GM21576 (cell line): ENCODE measurements around the gene NPIPB9.
"Not testable (repeated sequence)": the region's sequence is repeated elsewhere in the genome, so short reads cannot be mapped to it uniquely, and the experiment has no call there.

ENCODE experiments used
- ATAC-seq: cut with Tn5 transposase; IDR thresholded peaks from one replicate; pipeline ENCODE4 v1.9.1; 2021; ENCODE audit warnings: mild to moderate bottlenecking, moderate library complexity; ENCODE audit not compliant: unreplicated experiment

Gene NPIPB9

DNA sequence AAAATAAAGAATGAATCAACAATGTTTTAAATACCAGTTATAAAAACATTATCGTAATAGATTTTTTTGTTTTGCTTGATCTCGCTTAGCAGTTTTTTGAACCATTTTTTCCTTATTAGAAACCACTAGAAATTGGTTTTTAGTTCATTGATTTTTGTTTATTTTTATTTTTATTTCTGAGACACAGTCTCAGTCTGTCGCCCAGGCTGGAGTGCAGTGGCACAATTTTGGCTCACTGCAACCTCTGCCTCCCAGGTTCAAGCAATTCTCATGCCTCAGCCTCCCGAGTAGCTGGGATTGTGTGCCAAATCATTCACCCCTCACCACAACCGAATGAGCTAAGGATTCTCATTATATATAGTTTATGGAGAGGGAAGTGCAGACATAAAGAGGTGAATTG is at the start of gene NPIPB9:
NPIPB9 (plus strand) TSS at position 301 of the 400 bp plus-strand sequence.
- ATAC-seq, result not testable (repeated sequence)

DNA sequence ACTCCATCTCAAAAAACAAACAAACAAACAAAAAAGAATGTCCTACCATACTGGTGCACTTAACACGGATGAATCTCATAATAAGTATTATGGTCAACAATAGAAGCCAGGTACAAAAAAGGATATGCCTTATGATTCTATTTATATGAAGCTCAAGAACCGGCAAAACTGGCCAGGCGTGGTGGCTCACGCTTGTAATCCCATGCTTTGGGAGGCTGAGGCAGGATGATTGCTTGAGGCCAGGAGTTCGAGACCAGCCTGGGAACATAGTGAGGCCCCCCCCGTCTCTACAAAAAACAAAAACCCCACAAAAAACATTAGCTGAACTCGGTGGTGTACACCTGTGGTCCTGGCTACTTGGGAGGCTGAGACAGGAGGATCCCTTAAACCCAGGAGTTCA is 47.3 kb upstream of the NPIPB9 start:
- ATAC-seq, result not testable (repeated sequence)

DNA sequence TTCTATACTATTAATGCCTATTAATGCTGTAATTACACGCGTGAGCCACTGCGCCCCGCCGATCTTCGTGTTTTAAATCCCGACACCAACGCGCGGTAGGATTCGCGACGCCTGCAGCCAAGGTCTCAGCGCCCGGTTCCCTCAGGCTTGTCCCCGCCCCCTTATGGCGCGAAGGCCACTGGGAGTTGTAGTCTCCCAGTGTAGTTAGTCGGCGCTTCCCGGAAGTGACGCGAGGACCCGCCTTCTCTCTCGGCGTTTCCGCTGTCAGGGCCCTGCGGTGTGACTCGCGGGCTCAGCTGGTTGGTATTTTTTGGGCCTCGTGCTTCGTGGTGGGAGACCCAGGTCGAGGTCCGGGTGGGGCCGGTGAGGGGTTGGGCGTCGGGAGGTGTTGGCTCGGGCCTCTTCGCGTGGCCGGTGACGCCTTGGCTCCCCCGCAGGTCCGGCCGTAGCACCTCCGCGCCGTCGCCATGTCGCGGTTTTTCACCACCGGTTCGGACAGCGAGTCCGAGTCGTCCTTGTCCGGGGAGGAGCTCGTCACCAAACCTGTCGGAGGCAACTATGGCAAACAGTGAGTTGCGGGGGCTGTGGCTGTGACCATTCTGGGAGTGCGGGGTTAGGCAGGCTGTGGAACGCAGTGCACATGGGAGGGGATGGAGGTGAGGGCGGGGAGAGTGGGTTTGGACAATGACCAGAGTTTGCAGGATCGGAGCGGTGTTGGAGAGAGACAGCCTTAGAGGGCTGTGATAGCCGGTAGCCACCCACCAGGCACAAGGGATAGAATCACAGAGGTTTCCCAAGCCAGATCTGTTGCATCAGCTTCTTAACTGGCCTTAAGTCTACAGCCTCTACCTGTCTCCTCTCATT is 40.1 kb upstream of the NPIPB9 start, which contains the start of gene EIF3C:
EIF3C (plus strand) TSS at position 245 of the 864 bp plus-strand sequence; CDS start at position 468, 223 bp downstream.
- ATAC-seq, result peak; percentile 99

DNA sequence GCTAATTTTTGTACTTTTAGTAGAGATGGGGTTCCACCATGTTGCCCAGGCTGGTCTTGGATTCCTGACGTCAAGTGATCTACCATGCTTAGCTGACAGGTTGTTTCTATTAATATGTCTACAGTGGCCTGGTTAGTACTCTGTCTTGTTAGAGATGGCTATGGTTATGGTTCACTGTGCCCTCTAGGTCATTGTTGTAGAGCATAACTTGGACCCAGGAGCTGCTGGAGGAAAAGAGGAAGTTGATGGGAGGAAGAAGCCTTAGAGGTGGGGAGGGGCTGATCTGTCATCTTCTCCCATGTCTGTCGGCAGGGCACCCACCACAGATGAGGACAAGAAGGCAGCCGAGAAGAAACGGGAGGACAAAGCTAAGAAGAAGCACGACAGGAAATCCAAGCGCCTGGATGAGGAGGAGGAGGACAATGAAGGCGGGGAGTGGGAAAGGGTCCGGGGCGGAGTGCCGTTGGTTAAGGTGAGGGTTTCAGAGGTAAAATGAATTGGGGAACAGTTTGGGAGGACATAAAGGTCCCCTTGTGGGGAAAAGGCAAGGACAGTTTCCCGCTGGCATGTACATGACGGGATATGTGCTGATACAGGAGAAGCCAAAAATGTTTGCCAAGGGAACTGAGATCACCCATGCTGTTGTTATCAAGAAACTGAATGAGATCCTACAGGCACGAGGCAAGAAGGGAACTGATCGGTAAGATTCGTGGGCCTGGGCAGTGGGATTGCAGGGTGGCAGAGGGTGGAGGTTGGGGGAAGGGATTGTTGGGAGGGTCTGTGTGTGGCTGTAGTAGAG is 28.5 kb upstream of the NPIPB9 start:
- not testable (repeated sequence) for ATAC-seq

DNA sequence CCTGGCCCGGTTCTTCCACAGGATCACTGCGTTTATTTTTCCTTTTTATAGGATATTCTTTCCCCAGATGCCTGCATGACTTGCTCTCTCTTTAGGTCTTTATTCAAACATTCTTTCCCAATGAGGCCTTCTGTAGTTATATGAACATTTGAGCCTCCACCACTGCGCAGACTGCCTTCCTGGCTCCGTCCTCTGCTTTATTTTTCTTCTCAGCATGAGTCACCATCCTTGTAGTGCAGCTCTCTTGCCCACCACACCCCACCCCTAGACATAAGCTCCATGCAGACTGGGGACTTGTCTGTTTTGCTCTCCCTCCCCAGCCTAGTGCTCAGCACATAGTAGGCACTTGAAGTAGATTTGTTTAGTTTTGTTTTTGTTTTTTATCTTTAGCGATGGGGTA is 20.3 kb upstream of the NPIPB9 start:
- not testable (repeated sequence) for ATAC-seq

DNA sequence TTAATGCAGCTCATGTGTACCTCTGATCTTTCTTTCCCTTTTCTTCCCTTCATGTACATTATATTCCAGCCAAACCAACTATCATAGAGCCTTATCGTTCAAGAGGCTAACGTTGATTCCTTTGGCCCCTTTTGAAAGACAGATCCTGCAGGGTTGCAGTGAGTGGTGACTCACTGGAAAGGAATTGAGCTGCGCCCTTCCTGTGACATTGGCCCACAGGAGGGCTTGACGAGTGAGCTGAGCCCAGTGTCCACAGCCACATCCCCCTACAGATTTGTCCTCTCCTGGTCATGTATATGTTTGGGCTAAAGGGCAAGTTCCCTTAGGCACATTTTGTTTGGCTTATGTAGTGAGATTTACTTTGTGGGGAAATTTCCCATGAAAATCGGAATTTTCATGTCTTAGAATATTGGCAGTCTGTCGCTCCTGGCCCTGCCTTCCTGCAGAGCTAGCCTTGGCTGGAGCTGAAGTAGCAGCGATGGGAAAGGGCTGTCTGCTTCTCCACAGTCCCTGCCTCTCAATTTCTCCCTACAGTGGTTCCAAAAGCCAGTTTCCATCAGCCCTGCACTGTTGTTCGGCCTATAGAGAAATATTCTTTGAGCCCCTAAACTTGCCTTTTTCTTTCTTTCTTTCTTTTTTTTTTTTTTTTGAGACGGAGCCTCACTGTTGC is 19.0 kb upstream of the NPIPB9 start:
- ATAC-seq, result not testable (repeated sequence)

DNA sequence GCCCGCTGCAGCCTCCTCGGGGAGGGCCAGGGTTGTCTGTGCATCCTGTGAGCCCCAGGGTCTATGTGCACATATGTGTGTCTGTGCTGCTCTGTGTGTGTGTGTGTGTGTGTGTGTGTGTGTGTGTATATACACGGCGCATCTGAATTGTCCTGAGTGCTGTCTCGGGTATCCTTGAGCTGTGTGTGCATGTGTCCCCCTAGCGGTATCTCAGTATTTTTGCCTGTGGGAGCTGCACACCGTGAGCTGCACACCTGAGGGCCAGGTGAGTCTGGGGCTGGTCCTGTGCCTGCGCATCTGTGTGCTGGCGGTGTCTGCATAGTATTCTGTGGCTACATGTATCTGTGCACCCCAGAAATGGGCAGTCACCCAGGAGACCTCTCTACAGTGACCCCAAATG is 11.8 kb upstream of the NPIPB9 start:
- ATAC-seq, result not testable (repeated sequence)

DNA sequence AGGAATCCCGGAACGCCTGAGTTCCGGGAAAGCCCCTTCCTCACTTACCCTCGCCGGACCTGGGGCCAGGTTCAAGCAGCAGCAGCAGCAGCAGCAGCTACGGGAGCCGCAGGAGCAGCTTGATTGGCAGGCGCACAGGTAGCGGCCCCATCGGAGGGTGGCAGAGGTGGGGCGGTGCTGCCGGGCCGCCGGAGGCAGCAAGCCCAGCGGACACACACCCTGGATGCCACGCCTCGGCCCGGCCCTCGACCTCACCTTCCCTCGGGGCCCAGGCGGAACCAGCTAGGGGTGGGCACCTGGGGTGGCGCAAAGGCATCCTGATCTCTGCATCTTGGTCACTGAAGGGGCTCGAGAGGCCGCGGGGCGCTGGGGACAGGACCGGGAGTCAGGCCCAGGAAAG is 11.0 kb upstream of the NPIPB9 start:
- not testable (repeated sequence) for ATAC-seq

DNA sequence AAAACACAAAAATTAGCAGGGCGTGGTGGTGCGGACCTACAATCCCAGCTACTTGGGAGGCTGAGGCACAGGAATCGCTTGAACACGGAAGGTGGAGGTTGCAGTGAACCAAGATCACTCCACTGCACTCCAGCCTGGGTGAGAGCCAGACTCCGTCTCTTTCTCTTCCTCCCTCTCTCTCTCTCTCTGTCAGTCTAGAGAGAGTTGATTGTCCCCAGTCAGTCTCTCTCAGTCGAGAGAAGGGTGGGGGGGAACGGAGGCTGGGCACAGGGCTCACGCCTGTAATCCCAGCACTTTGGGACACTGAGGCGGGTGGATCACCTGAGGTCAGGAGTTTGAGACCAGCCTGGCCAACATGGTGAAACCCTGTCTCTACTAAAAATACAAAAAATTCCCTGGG is 10.3 kb upstream of the NPIPB9 start:
- ATAC-seq, result not testable (repeated sequence)

DNA sequence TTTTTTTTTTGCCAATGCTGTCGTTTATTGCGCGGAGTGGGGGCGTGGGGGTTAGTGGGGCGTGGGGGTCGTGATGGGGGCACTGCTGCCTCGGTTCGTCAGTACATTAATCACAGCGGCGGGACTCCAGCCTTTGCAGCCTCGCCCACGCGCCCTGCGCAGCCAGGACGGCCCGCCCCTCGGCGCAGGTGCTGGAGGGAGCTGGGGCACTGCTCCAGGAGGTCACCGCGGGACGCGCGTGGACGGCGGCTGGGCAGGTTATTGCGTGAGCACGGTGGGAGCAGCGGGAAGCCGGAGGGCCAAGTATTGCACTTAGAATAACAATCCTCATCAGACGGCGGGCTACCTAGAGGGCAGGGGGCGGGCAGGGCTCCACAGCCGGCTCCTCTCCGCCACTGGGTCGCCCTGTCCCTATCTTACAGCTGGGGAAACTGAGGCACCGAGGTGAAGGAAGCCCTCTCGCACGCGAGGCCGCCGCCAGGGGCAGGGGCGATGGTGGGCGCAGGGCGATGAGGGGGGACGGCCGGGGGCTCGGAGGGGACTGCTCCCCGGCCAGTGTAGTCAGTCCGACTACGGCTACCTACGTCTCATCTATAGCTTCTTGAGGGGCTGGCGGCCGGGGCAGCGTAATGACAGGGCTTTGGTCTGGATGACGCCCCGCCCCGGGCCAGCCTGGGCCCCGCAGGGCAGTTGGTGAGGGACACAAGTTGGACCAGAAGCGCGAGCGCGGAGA is 4.8 kb upstream of the NPIPB9 start:
- not testable (repeated sequence) for ATAC-seq

DNA sequence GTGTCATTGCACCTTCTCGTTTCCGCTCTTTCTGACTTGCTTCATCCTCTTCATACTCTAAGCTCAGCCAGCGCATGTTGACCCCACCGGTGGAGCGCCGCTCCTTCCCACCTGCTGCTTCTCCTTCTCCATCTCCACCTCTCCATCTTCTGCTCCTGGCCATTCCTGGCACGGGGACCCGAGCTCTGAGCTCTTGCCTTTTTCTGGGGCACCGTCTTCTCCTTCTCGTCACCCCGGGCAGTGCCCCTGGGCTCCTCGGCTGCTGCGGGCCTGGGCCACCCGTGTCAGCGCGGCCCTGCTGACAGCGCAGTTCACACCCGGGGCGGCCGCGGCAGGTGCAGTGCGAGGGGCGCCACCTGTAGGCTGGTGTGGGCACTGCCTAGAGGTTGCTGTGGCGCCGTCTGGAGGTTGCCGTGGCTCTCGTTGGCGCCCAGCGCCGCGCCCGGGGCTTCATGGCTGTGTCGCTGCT is 1.6 kb upstream of the NPIPB9 start:
- ATAC-seq, result peak; percentile 87

DNA sequence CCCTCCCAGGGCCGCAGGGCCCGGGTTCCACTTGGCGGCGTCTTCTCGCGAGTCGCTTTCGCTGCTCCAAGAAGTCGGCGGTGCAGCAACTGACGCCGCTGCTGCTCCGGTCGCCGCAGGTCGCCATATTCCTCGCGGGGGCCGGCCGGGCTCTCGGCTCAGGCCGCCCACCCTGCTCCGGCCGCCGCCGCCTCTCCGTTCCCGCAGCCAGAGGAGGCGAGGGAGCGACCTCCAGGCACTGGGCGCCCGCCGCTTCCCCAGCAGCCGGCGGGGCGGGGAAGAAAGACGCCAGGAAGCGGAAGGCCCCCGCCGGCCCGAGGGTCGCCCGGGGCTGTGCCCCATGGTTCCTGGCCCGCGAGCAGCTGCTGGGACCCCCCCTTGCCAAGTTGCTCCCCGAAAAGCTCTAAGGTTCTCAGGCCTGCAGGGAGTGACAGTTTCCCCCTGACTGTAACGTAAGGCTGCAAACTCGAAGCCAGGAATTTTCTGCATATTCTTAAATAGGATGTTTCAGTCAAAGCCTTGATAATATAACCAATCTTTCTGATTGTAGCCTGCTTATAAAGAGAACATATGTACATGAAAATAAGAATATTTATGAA is 1.0 kb upstream of the NPIPB9 start:
- peak; percentile 41 for ATAC-seq

DNA sequence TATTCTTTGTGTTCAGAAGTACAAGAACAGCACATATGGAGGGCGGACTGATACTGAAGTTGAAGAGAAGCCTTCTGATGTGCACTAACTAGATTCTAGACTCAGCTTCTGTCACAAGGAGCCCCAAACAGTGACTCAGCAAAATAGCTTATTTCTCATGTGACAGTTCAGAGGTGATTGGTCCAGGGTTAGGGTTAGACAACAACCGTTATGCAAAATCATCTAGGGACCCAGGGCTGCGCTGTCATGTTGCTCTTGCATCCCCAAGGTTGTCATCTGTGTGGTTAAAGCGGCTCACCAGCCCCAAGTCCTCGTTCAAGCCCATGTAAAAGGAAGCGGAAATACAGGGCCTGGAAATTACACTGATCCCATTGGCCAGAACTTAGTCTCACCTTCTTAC is 30.1 kb downstream of the NPIPB9 start:
- not testable (repeated sequence) for ATAC-seq

DNA sequence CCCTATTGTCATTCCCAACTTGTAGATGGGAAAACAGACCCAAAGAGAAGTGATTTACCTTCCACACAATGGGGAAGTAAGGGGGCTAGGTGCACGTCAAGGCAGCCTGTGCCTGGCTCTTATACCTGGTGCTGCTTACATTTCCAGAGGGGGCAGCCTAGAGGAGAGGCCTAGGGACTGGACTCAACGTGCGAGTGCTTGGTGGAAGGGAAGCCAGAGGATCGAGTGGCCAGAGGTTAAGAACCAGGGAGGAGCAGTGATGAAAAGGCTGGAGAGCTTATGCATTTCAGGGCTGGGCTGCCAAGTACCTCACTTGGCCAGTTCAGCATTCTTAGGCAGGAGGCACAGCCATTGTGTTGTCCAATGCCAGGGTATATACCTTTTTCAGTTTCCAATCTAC is 30.8 kb downstream of the NPIPB9 start:
- ATAC-seq, result not testable (repeated sequence)

DNA sequence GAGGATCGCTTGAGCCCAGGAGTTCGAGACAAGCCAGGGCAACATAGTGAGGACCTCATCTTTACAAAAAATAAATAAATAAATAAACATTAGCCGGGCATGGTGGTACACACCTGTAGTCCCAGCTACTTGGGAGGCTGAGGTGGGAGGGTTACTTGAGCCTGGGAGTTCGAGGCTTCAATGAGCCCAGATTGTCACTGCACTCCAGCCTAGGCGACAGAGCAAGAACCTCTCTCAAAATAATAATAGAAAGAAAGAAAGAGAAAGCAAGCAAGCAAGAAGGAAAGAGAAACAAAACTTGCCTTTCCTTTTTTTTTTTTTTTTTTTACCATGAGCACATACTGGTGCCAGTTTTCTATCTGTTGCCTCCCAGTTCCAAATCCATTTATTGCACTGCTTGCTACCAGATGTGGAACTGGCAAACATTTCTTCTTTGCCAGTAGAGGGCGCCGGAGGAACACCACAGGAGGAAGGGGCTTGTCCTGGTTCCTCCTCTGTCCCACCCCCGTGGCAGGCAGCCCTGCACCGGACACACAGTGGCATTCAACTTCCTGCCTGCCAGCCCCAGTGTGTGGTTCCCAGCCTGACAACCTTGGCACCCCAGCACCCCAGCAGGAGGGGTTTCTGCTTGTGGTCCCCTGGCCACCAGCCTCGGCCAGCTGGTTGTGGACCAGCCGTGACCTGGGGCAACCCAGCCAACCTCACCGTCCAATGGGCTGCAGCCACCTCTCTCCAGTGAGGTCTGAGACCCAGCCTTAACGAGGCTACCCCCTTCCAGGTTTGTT is 50.8 kb downstream of the NPIPB9 start:
- ATAC-seq, result peak; percentile 75

DNA sequence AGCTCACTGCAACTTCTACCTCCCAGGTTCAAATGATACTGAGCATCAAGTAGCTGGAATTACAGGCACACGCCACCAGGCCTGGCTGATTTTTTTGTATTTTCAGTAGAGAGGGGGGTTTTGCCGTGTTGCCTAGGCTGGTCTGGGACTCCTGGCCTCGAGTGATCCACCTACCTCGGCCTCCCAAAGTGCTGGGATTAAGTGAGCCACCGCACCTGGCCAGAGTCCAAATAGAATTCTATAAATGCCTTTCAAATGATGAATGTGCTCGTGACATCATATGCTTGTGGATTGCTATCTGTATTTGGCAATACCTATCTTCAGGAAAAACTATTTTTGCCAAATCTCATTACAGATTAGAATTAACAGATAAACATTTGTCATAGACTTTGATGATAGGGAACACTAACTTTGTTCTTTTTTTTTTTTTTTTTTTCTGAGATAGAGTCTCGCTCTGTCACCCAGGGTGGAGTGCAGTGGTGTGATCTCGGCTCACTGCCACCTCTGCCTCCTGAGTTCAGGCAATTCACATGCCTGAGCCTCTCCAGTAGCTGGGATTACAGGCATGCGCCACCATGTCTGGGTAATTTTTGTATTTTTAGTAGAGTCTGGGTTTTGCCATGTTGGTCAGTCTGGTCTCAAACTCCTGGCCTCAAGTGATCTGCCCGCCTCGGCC is 56.0 kb downstream of the NPIPB9 start:
- ATAC-seq, result not testable (repeated sequence)

DNA sequence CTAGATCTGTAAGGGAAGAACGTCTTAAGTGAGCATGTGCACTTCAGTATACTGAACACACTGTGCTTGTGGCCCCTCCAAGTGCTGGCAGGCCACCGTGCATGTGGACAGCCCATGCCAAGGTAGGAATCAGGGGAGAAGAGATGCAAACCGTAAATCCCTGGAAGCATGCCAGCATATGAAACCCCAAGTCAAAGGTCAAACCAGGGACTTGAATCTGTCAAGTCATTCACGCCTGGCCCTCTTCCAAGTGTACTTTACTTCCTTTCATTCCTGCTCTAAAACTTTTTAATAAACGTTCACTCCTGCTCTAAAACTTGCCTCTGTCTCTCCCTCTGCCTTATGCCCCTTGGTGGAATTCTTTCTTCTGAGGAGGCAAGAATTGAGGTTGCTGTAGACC is 68.4 kb downstream of the NPIPB9 start:
- ATAC-seq, result no peak

DNA sequence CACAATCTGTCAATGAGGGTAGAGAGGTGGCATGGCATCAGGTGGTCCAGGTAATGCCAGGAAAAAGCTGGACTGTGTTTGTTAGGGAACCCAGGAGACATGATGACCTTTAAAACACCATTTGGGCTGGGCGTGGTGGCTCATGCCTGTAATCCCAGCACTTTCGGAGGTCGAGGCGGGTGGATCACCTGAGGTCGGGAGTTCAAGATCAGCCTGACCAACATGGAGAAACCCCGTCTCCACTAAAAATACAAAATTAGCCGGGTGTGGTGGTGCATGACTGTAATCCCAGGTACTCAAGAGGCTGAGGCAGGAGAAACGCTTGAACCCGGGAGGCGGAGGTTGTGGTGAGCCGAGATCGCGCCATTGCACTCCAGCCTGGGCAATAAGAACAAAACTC is 69.0 kb downstream of the NPIPB9 start:
- not testable (repeated sequence) for ATAC-seq
